Measurements from ENCODE around the gene CALML4.
"Not testable (repeated sequence)": the region's sequence is repeated elsewhere in the genome, so short reads cannot be mapped to it uniquely, and the experiment has no call there.

DNA sequence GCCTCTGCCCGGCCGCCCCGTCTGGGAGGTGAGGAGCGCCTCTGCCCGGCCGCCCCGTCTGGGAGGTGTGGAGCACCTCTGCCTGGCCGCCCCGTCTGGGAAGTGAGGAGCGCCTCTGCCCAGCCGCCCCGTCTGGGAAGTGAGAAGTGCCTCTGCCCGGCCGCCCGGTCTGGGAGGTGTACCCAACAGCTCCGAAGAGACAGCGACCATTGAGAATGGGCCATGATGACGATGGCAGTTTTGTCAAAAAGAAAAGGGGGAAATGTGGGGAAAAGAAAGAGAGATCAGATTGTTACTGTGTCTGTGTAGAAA lies 17.3 kb upstream of the CALML4 start:
- TF ChIP-seq, protein P1, sequence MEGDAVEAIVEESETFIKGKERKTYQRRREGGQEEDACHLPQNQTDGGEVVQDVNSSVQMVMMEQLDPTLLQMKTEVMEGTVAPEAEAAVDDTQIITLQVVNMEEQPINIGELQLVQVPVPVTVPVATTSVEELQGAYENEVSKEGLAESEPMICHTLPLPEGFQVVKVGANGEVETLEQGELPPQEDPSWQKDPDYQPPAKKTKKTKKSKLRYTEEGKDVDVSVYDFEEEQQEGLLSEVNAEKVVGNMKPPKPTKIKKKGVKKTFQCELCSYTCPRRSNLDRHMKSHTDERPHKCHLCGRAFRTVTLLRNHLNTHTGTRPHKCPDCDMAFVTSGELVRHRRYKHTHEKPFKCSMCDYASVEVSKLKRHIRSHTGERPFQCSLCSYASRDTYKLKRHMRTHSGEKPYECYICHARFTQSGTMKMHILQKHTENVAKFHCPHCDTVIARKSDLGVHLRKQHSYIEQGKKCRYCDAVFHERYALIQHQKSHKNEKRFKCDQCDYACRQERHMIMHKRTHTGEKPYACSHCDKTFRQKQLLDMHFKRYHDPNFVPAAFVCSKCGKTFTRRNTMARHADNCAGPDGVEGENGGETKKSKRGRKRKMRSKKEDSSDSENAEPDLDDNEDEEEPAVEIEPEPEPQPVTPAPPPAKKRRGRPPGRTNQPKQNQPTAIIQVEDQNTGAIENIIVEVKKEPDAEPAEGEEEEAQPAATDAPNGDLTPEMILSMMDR (IDR thresholded peaks at IDR 0.05; ENCODE audit: low read depth, low read length): not testable (repeated sequence)
- TF ChIP-seq POLR2A (IDR thresholded peaks at IDR 0.05; ENCODE audit: extremely low read depth, insufficient read length): not testable (repeated sequence)
